Endothelial cell (in vitro differentiated cells): ENCODE data around the gene RALGPS1. TPM values are rescaled to one million over a fixed set of nuclear protein-coding genes. Genes with fewer than 3 reads are reported as not detected.

Experiments
- DNase-seq: peaks from one replicate; pipeline ENCODE4 v3.0.0; 2021; ENCODE audit warnings: low spot score
- H3K27ac Mint-ChIP-seq: one replicate; pipeline ENCODE4 v1.8.0; 2021; ENCODE audit warnings: mixed read lengths, inconsistent platforms; ENCODE audit not compliant: unreplicated experiment
- H3K27me3 Mint-ChIP-seq: one replicate; pipeline ENCODE4 v1.8.0; 2021; ENCODE audit warnings: mild to moderate bottlenecking, moderate library complexity, mixed read lengths, inconsistent platforms; ENCODE audit not compliant: unreplicated experiment
- H3K36me3 Mint-ChIP-seq: one replicate; pipeline ENCODE4 v1.8.0; 2021; ENCODE audit warnings: mild to moderate bottlenecking, low read depth, mixed read lengths, inconsistent platforms; ENCODE audit not compliant: unreplicated experiment
- H3K4me1 Mint-ChIP-seq: one replicate; pipeline ENCODE4 v1.8.0; 2021; ENCODE audit warnings: mild to moderate bottlenecking, mixed read lengths, inconsistent platforms; ENCODE audit not compliant: unreplicated experiment
- H3K4me3 Mint-ChIP-seq: one replicate; pipeline ENCODE4 v1.8.0; 2021; ENCODE audit warnings: mild to moderate bottlenecking, mixed read lengths, inconsistent platforms; ENCODE audit not compliant: unreplicated experiment
- H3K9me3 Mint-ChIP-seq: one replicate; pipeline ENCODE4 v1.8.0; 2021; ENCODE audit warnings: mixed read lengths, inconsistent platforms; ENCODE audit not compliant: unreplicated experiment
- CTCF ChIP-seq: fragments of 200-600 bp; sonication (generic); IDR thresholded peaks from one replicate; pipeline ENCODE4 v1.5.0; 2021; ENCODE audit warnings: antibody characterized with exemption; ENCODE audit not compliant: unreplicated experiment
- total RNA-seq: library from RNA; stranded (reverse); fragmentation: NEBNext Ultra II Directional; extraction: Animal tissue kit (Norgen Biotek cat#: 25700); gene quantifications from one replicate; pipeline ENCODE4 v1.2.1, GENCODE V29; 2021; ENCODE audit not compliant: unreplicated experiment

RALGPS1 gene
- total RNA-seq, 1 donor from 2014 or later, result 6.4 TPM

GRCh38 chr9:127185931-127186781, 271.6 kb downstream of the RALGPS1 start:
- TF ChIP-seq CTCF, result no peak
- peaks cover 53% of the 10 kb centered on the region for H3K4me1 Mint-ChIP-seq
- H3K27ac Mint-ChIP-seq, result peak overlapping the region; percentile 39
- DNase-seq, result no peak
- H3K27me3 Mint-ChIP-seq, result peaks cover 2% of the 10 kb centered on the region
- H3K4me3 Mint-ChIP-seq, result no peak overlapping the region
- no peaks in the 10 kb centered on the region for H3K9me3 Mint-ChIP-seq
- H3K36me3 Mint-ChIP-seq, result peaks cover 13% of the 10 kb centered on the region

DNA sequence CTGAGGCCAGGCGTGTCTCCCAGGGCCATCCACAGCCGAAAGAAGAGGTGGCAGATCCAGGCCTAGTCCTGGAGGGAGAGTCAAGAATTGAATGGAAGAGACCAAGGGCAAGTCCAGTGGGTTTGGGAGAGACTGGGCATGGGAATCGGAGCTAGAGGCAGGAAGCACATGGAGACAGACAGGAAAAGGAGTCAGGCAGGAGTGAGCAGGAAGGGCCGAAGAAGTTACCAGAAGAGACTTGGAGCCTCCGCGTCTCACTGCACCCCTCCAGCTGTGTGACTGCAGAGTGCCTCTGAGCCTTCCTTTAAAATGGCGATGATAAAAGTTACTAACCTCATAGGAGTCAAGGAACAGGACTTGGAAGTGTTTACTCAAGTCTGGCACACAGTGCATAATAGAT, 272.2 kb downstream of the RALGPS1 start:
- Mint-ChIP-seq H3K27me3 (peaks cover 2% of the 10 kb centered on the region), H3K4me3 (no peak overlapping the region), H3K36me3 (peaks cover 8% of the 10 kb centered on the region), H3K4me1 (peaks cover 55% of the 10 kb centered on the region), H3K27ac (peak overlapping the region; percentile 39), H3K9me3 (no peaks in the 10 kb centered on the region)
- DNase-seq, result no peak
- no peak for TF ChIP-seq CTCF

GRCh38 chr9:127187231-127187956, 272.8 kb downstream of the RALGPS1 start:
- Mint-ChIP-seq H3K9me3 (no peaks in the 10 kb centered on the region), H3K27ac (peak overlapping the region; percentile 39), H3K4me3 (no peak overlapping the region), H3K27me3 (peaks cover 2% of the 10 kb centered on the region), H3K4me1 (peaks cover 55% of the 10 kb centered on the region), H3K36me3 (peaks cover 7% of the 10 kb centered on the region)
- TF ChIP-seq CTCF, result no peak
- DNase-seq, result no peak

- H3K36me3 Mint-ChIP-seq, result peaks cover 5% of the 10 kb centered on the region
- H3K9me3 Mint-ChIP-seq, result no peaks in the 10 kb centered on the region
- no peak for DNase-seq
- peaks cover 55% of the 10 kb centered on the region for H3K4me1 Mint-ChIP-seq
- H3K4me3 Mint-ChIP-seq, result no peak overlapping the region
- TF ChIP-seq CTCF, result no peak
- H3K27me3 Mint-ChIP-seq, result peaks cover 2% of the 10 kb centered on the region
- H3K27ac Mint-ChIP-seq, result no peak overlapping the region
Measured at GRCh38 chr9:127188396-127188795, 273.8 kb downstream of the RALGPS1 start.

GRCh38 chr9:127189628-127190027, 275.0 kb downstream of the RALGPS1 start:
- no peak for TF ChIP-seq CTCF
- H3K4me3 Mint-ChIP-seq, result no peak overlapping the region
- peaks cover 5% of the 10 kb centered on the region for H3K36me3 Mint-ChIP-seq
- H3K27ac Mint-ChIP-seq, result no peak overlapping the region
- DNase-seq, result no peak
- no peaks in the 10 kb centered on the region for H3K9me3 Mint-ChIP-seq
- H3K4me1 Mint-ChIP-seq, result peaks cover 52% of the 10 kb centered on the region
- peaks cover 2% of the 10 kb centered on the region for H3K27me3 Mint-ChIP-seq
